ENCODE results near the gene RINT1.
"Not testable (repeated sequence)": the region's sequence is repeated elsewhere in the genome, so short reads cannot be mapped to it uniquely, and the experiment has no call there.

RINT1 gene

DNA sequence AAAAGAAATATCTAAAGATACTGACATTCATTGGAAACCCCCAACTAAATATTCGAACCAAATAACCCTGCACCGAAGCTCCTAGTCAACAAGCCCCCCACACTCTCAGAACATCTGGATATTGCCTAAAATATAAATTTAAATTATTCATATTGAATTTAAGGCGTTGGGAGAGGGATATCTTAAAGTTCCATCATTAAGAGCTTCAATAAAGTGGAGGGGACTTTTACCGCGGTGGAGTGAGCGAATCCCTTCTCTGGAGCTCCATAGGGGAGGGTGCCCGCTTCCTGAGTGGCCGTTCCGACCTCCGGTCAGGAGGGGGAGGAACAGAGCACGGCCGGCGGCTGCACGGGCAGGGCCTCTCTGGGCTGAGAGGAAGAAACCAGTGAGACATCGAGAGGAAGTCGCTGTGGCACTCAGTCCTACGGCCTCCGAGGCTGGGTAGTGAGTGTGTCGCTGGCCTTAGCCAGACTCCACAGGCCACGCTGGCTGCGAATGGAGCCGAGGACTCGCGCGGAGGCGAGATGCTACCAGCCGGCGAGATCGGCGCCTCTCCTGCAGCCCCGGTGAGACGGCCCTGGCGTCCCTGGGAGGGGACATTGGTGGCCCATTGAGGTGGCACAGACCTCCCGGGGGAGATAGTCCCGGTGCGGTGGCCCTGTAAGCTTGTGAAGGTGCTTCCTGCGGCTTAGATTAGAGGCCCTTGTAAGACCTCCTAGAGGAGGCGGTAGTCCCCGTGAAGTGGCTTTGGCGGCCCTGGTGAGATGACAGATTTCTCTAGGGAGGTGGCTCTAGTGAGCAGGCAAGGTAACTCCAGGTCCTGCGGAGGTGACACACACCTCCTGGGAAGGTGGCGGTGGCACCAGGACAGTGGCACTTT is at the start of gene RINT1:
TSS of gene RINT1 (plus strand) at position 410 of the 880 bp plus-strand sequence. CDS start at position 525, 115 bp downstream.
- peak; percentile 89 to 95 for DNase-seq

DNA sequence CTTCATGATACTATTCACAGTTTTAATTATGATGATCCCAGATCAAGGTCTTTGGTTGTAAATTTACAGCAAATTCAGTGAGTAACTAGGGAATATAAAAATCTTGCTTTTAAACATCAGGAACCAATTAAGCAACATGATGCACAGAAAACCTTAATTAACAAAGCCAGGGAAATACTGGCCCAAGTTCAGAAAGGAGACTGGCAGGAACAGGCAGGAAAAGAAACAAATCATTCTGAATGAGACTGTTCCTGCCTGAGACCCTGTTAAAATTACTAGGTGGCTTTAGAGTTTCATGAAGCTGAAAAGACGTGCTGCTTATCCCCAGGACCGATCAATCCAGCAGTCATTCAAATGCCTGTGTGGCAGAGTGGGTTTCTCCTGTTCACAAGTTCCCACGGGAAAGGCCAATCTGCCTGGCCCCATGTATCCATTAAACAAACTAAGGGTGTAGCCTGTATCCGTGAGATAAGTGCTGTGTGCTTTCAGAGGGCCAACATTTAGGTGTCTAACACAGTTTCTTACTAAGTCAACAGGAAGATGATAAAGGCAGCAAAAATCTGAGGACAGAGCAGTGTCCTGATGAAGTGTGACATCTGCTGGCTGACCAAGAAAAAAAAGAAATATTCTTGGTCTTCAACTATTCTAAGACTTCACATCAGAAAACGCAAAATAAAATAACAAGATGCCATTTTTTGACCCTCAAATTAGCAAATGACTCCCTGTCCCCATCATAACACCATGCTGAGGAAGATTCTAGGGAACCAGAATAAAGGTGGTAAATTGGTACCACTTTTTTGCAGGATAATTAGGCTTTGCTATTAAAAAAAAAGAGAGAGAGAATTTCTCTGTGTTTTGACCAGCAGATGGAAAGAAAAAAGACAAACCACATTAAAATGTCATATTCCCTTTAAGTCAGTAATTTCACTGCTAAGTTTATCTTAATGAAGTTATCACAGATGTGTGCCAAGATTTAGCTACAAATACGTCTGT is 44.1 kb upstream of the RINT1 start:
- DNase-seq = peak; percentile 0 to 4

GRCh38 chr7:105489409-105489808 is 42.6 kb upstream of the RINT1 start:
- DNase-seq = no peak

DNA sequence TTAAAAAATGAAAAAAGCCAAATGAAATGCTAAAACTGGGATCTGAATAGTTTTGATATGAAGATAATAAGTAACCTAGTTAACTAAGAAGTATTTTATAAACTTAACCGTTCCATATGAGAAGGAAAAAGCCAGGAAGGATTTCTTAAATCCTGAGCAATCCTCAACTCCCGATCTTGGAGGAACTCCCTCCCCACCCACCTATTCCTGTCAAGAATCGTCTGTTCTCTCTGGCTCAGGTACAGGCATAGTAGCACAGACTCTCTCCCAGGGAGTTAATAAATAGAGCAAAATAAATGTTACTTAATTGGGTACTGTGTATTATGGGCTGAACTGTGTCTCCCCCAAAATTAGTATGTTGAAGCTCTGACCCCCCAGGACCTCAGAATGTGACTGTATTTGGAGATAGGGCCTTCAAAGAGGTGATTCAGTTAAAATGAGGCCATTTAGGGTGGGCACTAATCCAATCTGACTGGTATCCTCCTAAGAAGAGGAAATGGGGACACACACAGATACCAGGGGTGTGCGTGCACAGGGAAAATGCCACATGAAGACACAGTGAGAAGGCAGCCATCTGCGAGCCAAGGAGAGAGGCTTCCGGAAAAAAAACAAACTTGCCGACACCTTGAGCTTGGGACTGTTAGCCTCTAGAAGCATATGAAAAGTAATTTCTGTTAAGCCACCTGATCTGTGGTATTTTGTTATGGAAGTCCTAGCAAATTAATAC is 38.6 kb upstream of the RINT1 start:
- no peak for DNase-seq

DNA sequence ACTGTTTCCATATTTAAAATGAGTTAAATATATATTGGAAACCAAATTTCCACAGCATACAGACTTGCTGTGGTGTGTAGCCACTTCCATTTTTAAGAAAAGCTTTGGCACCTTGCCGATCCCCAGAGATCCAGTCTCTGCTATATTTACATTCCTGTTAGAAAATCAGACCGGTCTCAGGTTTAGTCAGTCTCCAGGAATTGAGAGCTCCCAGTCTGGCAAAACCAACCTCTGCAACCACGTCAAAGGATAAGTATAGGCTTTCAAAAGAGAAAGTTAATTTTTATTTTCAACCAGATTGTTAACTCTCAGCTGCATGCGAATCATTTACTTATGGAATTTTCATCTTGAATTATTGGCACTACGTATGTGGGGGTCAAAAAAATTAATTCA is 38.1 kb upstream of the RINT1 start:
- no peak for DNase-seq

DNA sequence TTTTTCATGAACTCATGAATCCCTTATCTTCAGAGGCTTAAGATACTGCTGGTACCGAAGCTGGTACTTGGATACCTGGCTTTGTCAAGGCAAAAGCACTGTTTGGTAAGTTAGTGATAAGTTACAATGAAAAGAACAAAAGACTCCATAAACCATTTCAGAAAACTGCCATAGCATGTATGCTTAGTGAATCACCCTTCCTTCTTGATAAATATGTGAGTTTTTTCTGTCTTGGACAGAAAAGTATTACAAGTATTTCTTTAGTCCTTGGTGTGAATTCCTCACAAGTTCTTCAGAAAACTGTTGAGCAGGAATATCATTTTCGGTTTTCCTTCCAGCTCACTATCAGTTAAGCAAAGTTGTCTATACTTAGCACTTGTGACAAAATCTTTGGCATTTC is 35.5 kb upstream of the RINT1 start:
- no peak for DNase-seq

DNA sequence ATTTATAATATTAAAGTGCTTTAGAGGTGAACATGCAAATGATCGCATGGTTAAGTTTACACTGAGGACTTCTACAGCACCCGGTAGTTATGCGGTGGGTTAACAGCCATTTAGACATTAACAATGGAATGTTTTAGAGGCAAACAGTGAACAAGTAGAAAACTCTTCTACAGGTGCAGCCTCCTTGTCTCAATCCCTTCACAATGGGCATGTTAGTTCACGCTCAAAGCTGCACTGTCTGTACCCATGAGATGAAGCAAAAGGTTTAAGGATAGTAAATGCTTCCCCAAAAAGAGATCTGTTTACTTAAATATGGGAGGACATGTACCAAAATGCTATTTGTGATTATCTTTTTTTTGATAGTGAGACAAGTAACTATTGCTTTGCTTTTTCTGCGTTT is 35.0 kb upstream of the RINT1 start:
- DNase-seq = no peak

- no peak for DNase-seq
These were observed 29.8 kb upstream of the RINT1 start for GRCh38 chr7:105502173-105502572.

- no peak for DNase-seq
These were observed 19.6 kb upstream of the RINT1 start for GRCh38 chr7:105512415-105512814.

DNA sequence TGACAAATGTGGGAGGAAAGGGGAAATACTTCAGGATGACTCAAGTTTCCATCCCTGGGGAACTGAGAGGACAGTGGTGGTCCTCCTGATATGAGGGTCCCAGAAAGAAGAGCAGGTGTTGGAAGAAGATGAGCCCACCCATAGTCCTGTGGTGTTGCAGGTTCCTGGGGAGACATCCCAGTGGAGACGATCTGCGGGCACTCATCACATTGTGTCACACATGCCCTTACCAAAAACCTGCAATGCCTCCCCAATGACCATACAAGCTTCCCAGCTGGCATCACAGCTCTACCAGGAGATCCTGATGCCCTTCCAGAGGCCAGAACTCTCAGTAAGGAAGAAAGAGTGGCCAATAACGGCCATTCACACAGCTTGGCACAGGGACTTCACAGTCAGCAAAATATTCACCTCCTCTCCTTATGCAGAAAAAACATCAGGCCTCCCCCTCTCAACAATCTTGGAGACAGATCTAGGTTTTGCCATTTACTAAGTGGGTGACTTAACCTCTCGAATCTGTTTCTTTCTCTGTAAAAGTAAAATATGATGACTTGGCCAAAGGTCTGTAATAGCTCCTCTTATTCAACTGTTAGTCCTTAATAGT is 19.0 kb upstream of the RINT1 start:
- DNase-seq = no peak

- not testable (repeated sequence) for DNase-seq
These were observed 16.4 kb upstream of the RINT1 start for GRCh38 chr7:105515610-105516009.

- DNase-seq = no peak
These were observed 12.6 kb upstream of the RINT1 start for GRCh38 chr7:105519353-105519752.

- DNase-seq = not testable (repeated sequence)
These were observed 11.4 kb upstream of the RINT1 start for GRCh38 chr7:105520620-105521019.

DNA sequence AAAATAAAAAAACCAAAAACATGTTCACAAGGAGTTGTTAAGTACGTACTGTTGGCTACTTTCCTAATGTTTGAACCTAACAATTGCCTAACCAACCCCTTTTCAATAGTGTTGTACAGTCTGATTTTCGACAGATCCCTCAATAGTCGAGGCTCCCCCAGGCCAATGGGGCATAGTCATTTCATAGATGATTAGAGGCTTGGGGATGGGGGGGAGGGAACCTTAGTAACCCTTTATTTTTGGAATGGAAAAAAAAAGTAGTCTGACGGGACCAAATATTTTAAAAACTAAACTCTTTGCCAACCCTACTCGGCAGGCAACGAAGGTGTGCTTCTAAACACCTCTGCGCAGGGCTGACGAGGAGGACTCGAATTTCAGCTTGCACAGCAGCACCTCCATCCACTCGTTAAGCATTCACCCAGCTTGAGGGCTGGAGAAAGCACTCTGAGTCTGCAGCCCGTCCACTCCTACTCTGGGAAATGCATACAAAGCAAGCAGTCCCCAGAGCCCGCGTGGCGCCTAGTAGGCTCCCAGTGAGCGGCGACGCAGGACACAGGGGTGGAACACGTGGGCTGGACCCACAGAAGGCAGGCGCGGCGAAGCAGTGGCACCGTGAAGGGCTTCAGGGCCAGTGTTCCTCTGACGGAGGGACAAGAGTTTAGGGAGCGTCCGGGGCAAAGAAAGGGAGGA is 10.8 kb upstream of the RINT1 start:
- peak; percentile 49 to 58 for DNase-seq

- DNase-seq = peak; percentile 89 to 92
These were observed 10.1 kb upstream of the RINT1 start, which contains the start of gene PUS7 for GRCh38 chr7:105521717-105522463. Gene PUS7, minus strand, starts transcription at chr7:105522271. Its CDS starts 13,759 bp downstream, at chr7:105508512.

DNA sequence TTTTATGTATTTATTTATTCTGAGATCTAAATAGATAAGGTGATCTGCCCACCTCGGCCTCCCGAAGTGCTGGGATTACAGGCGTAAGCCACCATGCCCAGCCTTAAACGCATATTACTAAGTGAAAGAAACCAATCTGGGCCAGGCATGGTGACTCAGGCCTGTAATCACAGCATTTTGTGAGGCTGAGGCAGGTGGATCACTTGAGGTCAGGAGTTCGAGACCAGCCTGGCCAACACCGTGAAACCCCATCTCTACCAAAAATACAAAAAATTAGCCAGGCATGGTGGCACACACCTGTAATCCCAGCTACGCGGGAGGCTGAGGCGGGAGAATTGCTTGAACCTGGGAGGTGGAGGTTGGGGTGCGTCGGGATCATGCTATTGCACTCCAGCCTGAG is 7.6 kb upstream of the RINT1 start:
- not testable (repeated sequence) for DNase-seq

DNA sequence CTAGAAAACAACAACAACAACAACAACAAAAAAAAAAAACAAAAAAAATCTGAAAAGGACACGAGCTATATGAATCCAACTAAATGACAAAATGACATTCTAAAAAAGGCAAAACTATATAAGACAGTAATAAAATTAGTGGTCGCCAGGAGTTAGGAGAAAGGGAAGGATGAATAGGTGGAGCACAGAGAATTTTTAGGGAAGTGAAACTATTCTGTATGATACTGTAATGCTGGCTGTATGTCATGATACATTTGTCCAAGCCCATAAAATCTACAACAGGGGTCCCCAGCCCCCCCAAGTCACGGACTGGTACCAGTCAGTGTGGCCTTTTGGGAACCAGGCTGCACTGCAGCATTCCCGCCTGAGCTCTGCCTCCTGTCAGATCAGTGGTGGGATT is 7.2 kb upstream of the RINT1 start:
- DNase-seq = peak in 1 of 2 donors; percentile 10

DNA sequence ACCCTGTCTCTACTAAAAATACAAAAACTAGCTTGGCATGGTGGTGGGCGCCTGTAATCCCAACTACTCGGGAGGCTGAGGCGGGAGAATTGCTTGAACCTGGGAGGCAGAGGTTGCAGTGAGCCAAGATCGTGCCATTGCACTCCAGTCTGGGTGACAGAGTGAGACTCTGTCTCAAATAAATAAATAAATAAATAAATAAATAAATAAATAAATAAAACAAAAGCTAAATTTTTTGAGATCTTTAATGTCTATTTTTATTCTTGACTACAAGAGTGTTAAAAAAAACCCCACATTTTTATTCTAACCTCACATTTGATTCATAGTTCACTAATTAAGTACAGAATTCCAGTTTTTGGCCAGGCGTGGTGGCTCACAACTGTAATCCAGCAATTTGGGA is 4.3 kb upstream of the RINT1 start:
- DNase-seq = not testable (repeated sequence)

DNA sequence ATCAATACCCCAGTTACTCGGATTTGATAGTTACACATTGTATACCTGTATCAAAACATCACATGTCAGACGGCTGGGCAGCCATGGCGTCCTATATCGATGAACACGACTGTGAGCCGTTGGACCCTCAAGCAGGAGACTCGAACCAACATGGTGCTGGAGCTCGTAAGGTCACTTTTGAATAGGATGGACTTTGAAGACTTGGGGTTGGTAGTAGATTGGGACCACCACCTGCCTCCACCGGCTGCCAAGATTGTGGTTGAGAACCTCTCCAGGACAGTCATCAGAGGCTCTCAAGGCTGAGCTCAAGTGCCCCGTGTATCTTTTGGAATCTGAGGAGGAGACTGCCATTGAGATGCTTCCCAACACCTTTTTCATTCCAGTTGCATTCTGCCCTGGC is 1.9 kb upstream of the RINT1 start:
- no peak for DNase-seq

- no peak for DNase-seq
These were observed 1.5 kb upstream of the RINT1 start for GRCh38 chr7:105530546-105530945.
